ENCODE data around the gene ZRANB3. TPM values are rescaled to one million over a fixed set of nuclear protein-coding genes. Genes with fewer than 3 reads are reported as not detected.
"Not testable (repeated sequence)": the region's sequence is repeated elsewhere in the genome, so short reads cannot be mapped to it uniquely, and the experiment has no call there.

ZRANB3 gene
- total RNA-seq, 3 donors from 2014 or later (not counting 1 experiment from before 2014, with no cell fraction given): 5.0 to 7.7 (median 5.3) TPM

DNA sequence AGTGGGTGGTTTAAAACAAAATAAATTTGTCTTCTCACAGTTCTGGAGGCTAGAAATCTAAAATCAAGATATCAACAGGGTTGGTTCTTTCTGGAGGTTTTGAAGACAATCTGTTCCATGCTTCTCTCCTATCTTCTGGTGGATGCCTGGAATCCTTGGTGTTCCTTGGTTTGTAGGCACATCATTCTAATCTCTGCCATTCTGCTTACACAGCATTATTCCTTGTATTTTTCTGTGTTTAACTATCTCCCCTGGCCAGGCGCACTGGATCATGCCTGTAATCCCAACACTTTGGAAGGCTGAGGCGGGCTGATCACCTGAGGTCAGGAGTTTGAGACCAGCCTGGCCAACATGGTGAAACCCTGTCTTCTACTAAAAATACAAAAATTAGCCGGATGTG is 108.1 kb downstream of the ZRANB3 start:
- Mint-ChIP-seq H3K9me3 (peaks cover 10 to 18% of the 10 kb centered on the region in 2 donors), H3K4me1 (no peaks in the 10 kb centered on the region), H3K27me3 (ENCODE audit: low read depth in 2 of 2) (no peaks in the 10 kb centered on the region), H3K4me3 (no peak overlapping the region), H3K36me3 (peaks cover 11% of the 10 kb centered on the region), H3K27ac (no peak overlapping the region)
- H3K36me3 ChIP-seq (ENCODE audit: control insufficient read depth, insufficient read depth, low read length): no peaks in the 10 kb centered on the region
- H3K9me3 ChIP-seq (ENCODE audit: control insufficient read depth, insufficient read depth, low read length): no peaks in the 10 kb centered on the region
- no peak overlapping the region for H3K27ac ChIP-seq (ENCODE audit: low read length)
- no peaks in the 10 kb centered on the region for H3K27me3 ChIP-seq (ENCODE audit: control insufficient read depth, insufficient read depth, low read length)
- H3K4me1 ChIP-seq (ENCODE audit: control insufficient read depth, insufficient read depth, low read length): no peaks in the 10 kb centered on the region
- TF ChIP-seq, protein P1, sequence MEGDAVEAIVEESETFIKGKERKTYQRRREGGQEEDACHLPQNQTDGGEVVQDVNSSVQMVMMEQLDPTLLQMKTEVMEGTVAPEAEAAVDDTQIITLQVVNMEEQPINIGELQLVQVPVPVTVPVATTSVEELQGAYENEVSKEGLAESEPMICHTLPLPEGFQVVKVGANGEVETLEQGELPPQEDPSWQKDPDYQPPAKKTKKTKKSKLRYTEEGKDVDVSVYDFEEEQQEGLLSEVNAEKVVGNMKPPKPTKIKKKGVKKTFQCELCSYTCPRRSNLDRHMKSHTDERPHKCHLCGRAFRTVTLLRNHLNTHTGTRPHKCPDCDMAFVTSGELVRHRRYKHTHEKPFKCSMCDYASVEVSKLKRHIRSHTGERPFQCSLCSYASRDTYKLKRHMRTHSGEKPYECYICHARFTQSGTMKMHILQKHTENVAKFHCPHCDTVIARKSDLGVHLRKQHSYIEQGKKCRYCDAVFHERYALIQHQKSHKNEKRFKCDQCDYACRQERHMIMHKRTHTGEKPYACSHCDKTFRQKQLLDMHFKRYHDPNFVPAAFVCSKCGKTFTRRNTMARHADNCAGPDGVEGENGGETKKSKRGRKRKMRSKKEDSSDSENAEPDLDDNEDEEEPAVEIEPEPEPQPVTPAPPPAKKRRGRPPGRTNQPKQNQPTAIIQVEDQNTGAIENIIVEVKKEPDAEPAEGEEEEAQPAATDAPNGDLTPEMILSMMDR (IDR thresholded peaks at IDR 0.05): no peak
- DNase-seq (no peak), ATAC-seq (no peak)
- intact Hi-C loops (cut with micrococcal nuclease): no loop called here
- no peak overlapping the region for H3K4me3 ChIP-seq (ENCODE audit: low read length)
- 92% methylated on average over 3 of the region's 3 CpGs for WGBS (ENCODE audit: insufficient coverage)

DNA sequence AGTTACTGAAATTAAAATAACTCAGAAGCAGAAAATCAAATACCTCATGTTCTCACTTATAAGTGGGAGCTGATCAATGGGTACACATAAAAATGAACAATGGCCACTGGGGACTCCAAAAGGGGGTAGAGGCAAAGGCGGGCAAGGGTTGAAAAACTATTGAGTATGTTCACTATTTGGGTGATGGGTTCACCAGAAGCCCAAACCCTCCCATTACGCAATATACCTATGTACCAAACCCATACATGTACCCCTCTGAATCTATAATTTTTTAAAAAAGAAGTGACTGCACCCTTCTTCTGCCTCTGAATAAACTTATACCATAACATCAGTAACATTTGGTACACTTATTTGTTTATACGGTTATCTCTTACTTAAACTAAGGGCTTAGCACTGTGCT is 119.4 kb downstream of the ZRANB3 start:
- H3K27ac Mint-ChIP-seq: no peak overlapping the region

DNA sequence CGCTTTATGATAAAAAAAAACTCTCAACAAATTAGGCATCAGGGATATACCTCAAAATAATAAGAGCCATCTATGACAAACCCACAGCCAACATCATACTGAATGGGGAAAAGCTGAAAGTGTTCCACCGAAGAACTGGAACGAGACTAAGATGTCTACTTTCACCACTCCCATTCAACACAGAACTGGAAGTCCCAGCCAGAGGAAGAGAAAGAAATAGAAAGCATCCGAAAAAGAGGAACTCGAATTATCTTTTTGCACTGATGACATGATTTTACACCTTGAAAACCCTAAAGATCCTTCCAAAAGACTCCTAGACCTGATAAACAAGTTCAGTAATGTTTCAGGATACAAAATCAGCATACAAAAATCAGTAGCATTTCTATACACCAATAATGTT is 121.6 kb downstream of the ZRANB3 start:
- intact Hi-C loops (cut with micrococcal nuclease): no loop called here
- peaks cover 10 to 31% of the 10 kb centered on the region in 2 donors for H3K9me3 Mint-ChIP-seq

More for the DNA sequence above, 119.4 kb downstream of the ZRANB3 start:
- no peaks in the 10 kb centered on the region for H3K9me3 ChIP-seq (ENCODE audit: control insufficient read depth, insufficient read depth, low read length)
- Mint-ChIP-seq H3K4me3 (no peak overlapping the region), H3K36me3 (peaks cover 24% of the 10 kb centered on the region), H3K4me1 (peaks cover 0 to 4% of the 10 kb centered on the region in 2 donors), H3K9me3 (peaks cover 4 to 18% of the 10 kb centered on the region in 2 donors), H3K27me3 (ENCODE audit: low read depth in 2 of 2) (no peaks in the 10 kb centered on the region)
- intact Hi-C loops (cut with micrococcal nuclease): no loop called here
- no peaks in the 10 kb centered on the region for H3K27me3 ChIP-seq (ENCODE audit: control insufficient read depth, insufficient read depth, low read length)
- H3K27ac ChIP-seq (ENCODE audit: low read length): no peak overlapping the region
- H3K36me3 ChIP-seq (ENCODE audit: control insufficient read depth, insufficient read depth, low read length): no peaks in the 10 kb centered on the region
- TF ChIP-seq, protein P1 (IDR thresholded peaks at IDR 0.05): no peak
- WGBS (ENCODE audit: insufficient coverage): 100% methylated on average over 2 of the region's 3 CpGs
- H3K4me3 ChIP-seq (ENCODE audit: low read length): no peak overlapping the region
- H3K4me1 ChIP-seq (ENCODE audit: control insufficient read depth, insufficient read depth, low read length): no peaks in the 10 kb centered on the region
- ATAC-seq (no peak), DNase-seq (no peak)

DNA sequence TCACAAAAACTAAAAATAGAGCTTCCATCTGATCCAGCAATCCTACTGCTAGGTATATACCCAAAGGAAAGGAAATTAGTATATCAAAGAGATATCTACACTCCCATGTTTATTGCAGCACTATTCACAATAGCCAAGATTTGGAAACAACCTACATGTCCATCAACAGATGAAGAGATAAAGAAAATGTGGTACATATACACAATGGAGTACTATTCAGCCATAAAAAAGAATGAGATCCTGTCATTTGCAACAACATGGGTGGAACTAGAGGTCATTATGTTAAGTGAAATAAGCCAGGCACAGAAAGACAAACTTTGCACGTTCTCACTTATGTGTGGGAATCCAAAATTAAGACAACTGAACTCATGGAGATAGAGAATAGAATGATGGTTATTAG is 134.8 kb downstream of the ZRANB3 start:
- H3K4me1 Mint-ChIP-seq; H3K27me3 Mint-ChIP-seq (ENCODE audit: low read depth in 2 of 2); ATAC-seq; DNase-seq; H3K27ac ChIP-seq (ENCODE audit: low read length); H3K9me3 Mint-ChIP-seq; H3K4me3 Mint-ChIP-seq; H3K36me3 Mint-ChIP-seq; H3K27ac Mint-ChIP-seq; H3K4me3 ChIP-seq (ENCODE audit: low read length); H3K9me3 ChIP-seq (ENCODE audit: control insufficient read depth, insufficient read depth, low read length); H3K36me3 ChIP-seq (ENCODE audit: control insufficient read depth, insufficient read depth, low read length); H3K4me1 ChIP-seq (ENCODE audit: control insufficient read depth, insufficient read depth, low read length); H3K27me3 ChIP-seq (ENCODE audit: control insufficient read depth, insufficient read depth, low read length); intact Hi-C loops (cut with micrococcal nuclease): not testable (repeated sequence)
- WGBS (ENCODE audit: insufficient coverage): 95% methylated on average over 1 of the region's 1 CpG

More for the DNA sequence above, 121.6 kb downstream of the ZRANB3 start:
- H3K36me3 ChIP-seq (ENCODE audit: control insufficient read depth, insufficient read depth, low read length): no peaks in the 10 kb centered on the region
- no peaks in the 10 kb centered on the region for H3K4me1 ChIP-seq (ENCODE audit: control insufficient read depth, insufficient read depth, low read length)
- DNase-seq (no peak), ATAC-seq (no peak)
- H3K9me3 ChIP-seq (ENCODE audit: control insufficient read depth, insufficient read depth, low read length): no peaks in the 10 kb centered on the region
- Mint-ChIP-seq H3K4me3 (no peak overlapping the region), H3K27ac (no peak overlapping the region), H3K36me3 (peaks cover 43% of the 10 kb centered on the region), H3K27me3 (ENCODE audit: low read depth in 2 of 2) (no peaks in the 10 kb centered on the region), H3K4me1 (peaks cover 0 to 4% of the 10 kb centered on the region in 2 donors)
- no peak overlapping the region for H3K27ac ChIP-seq (ENCODE audit: low read length)
- H3K4me3 ChIP-seq (ENCODE audit: low read length): no peak overlapping the region
- TF ChIP-seq, protein P1 (IDR thresholded peaks at IDR 0.05): no peak
- H3K27me3 ChIP-seq (ENCODE audit: control insufficient read depth, insufficient read depth, low read length): no peaks in the 10 kb centered on the region
- WGBS (ENCODE audit: insufficient coverage): 67% methylated on average over 4 of the region's 5 CpGs
